ENCODE data around the gene TRAPPC10. TPM values are rescaled to one million over a fixed set of nuclear protein-coding genes. Genes with fewer than 3 reads are reported as not detected.

The TRAPPC10 gene
- total and polyA plus RNA-seq, 9 of the 15 experiments (the other 6 are each of a cell fraction or from before 2014, with no cell fraction given): 1.1 to 33.8 (median 24.3) TPM

DNA sequence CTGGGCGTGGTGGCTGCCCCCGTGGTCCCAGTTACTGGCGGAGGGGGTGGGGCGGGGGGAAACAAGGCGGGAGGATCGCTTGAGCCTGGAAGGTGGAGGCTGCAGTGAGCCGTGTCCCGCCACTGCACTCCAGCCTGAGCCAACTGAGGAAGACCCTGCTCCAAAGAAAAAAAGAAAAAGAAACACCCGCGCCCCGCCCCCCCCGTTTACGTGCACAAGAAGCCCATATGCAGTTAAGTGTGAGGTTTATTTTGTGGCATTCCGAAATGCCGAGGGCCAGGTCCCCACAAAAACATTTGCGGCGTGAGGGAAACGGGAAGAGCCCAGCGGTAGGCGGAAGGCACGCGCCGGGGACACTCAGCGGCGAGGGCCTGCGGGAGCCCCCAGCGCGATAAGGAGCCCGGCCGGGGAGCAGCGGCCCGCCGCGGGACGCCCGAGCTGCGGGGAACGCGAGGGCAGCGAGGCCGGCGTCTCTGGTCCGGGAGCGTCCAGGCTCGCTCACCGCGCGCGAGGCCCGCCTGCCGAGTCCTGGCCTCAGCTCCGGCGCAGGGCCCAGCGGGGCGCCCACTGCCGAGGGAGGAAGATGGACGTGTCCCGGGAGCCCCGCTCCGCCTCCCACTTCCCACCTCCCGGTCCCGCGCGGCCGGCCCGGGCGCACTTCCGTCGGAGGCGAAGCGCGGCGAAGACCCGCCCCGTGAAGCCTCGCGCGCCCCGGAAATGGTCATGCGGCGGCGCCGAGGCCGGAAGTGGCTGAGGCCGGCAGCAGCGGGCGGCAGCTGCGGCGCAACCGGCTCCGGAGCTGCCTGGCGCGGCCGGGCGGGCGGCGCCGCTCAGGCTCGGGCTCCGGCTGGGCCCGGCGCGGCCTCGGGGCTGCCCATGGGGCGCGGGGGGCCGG, at the start of gene TRAPPC10 (continued):
- TF ChIP-seq HSF4 (CRISPR knock-in tag; IDR thresholded peaks at IDR 0.05; ENCODE audit: borderline replicate concordance): no peak
- peak; percentile 82 for TF ChIP-seq ETS1 (conservative IDR thresholded peaks at IDR 0.05; ENCODE audit: control insufficient read depth, low read depth, low read length)
- TF ChIP-seq ETS2 (tag; IDR thresholded peaks at IDR 0.05; ENCODE audit: borderline replicate concordance, poor library complexity, severe bottlenecking): no peak
- no peak for TF ChIP-seq TAL1 (IDR thresholded peaks at IDR 0.05)
- peak; percentile 86 for TF ChIP-seq C11orf30 (IDR thresholded peaks at IDR 0.05; ENCODE audit: low read depth)
- no peak for TF ChIP-seq NFIX (CRISPR knock-in tag; IDR thresholded peaks at IDR 0.05; ENCODE audit: low read depth)
- no peak for TF ChIP-seq PREB (CRISPR knock-in tag; IDR thresholded peaks at IDR 0.05)
- TF ChIP-seq ZNF3 (CRISPR knock-in tag; IDR thresholded peaks at IDR 0.05): no peak
- TF ChIP-seq KDM1A (IDR thresholded peaks at IDR 0.05): no peak
- no peak for TF ChIP-seq ASH1L (IDR thresholded peaks at IDR 0.05; ENCODE audit: borderline replicate concordance, low read depth, partially characterized antibody)
- TF ChIP-seq, protein P1, sequence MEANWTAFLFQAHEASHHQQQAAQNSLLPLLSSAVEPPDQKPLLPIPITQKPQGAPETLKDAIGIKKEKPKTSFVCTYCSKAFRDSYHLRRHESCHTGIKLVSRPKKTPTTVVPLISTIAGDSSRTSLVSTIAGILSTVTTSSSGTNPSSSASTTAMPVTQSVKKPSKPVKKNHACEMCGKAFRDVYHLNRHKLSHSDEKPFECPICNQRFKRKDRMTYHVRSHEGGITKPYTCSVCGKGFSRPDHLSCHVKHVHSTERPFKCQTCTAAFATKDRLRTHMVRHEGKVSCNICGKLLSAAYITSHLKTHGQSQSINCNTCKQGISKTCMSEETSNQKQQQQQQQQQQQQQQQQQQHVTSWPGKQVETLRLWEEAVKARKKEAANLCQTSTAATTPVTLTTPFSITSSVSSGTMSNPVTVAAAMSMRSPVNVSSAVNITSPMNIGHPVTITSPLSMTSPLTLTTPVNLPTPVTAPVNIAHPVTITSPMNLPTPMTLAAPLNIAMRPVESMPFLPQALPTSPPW (CRISPR knock-in tag; IDR thresholded peaks at IDR 0.05): peak; percentile 60
- TF ChIP-seq, protein P2, sequence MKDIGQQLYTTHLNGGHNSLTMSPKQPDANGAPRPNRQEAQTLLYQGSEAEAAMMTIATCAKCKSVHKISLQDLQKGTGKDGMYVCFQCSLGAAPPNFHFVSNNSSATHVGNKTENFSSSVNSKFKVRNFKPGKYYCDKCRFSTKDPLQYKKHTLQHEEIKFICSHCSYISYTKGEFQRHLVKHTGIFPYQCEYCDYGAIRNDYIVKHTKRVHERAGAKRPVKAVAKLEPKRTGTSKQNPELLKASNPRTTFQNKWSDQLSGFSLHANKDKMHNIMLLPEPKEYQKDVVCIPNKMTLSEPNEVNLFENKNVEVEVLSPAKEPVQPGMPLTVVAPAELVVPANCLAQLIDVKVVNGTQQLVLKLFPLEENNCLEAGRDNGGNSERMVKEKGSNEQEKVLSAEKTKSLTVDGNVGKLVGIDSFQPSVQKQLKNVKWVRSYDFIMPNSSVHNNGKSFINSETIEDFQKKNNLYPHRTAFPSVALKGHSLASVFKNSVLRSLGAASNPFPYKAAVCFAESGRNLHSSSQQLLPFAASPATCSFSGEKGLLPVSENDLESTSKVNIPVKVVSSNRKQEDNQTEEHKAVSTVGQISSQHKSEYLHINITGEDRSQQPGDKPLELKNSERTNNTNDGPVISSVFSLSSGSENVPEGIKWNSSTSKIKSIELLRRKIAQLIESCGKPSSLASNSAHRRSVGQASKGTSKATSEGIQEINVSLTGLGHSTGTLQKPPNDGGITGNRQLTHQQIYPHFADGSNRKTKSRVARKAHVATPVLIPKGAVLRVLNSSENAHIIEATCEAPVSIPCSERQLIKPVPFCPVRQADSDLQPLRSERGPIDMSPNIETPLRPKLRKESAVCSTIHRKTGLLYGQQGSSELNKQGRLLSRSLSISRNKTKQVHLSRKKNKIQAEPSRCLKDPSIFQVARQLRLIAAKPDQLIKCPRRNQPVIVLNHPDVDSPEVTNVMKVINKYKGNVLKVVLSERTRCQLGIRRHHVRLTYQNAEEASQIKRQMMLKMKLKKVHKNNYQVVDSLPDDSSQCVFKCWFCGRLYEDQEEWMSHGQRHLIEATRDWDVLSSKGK (CRISPR knock-in tag; IDR thresholded peaks at IDR 0.05): no peak
- TF ChIP-seq KDM4B (IDR thresholded peaks at IDR 0.05; ENCODE audit: borderline replicate concordance in 2 of 2, low read depth in 1 of 2): peak in 1 of 2 experiments; percentile 77; a peak in 2 of 4 replicates
- no peak for TF ChIP-seq ARID3A (IDR thresholded peaks at IDR 0.05; ENCODE audit: borderline replicate concordance, low read depth, low read length)
- TF ChIP-seq ARNT (IDR thresholded peaks at IDR 0.05): no peak
- no peak for TF ChIP-seq NR2C1 (IDR thresholded peaks at IDR 0.05)
- TF ChIP-seq NR2C1 (tag; IDR thresholded peaks at IDR 0.05): no peak
- TF ChIP-seq TAF7 (tag; IDR thresholded peaks at IDR 0.05): no peak

Measured in K562 (cell line).